SK-N-SH (cell line): ENCODE data around the gene RASA3. TPM values are rescaled to one million over a fixed set of nuclear protein-coding genes. Genes with fewer than 3 reads are reported as not detected.

Experiments used
- CTCF ChIA-PET: fragments of 300-600, 350-600 bp; formaldehyde crosslinking; extraction: SDS; loops from one replicate; lab custom pipeline; 2021; lab: Yijun Ruan, JAX
- POLR2A ChIA-PET: fragments of 350-600 bp; sonication (Branson Sonifier 250); formaldehyde crosslinking; extraction: SDS; loops from one replicate; lab custom pipeline; 2020; ENCODE audit warnings: antibody characterized with exemption, inconsistent platforms; lab: Yijun Ruan, JAX
- DNase-seq: peaks from one replicate; pipeline ENCODE4 v3.0.0; 2012
- H2AFZ ChIP-seq: fragments of 200-600 bp; sonication (generic); 2 replicates; pipeline ENCODE4 v1.8.1; 2016; ENCODE audit warnings: antibody characterized with exemption, mild to moderate bottlenecking, low read depth
- H3F3A ChIP-seq: fragments of 200-600 bp; sonication (generic); replicated peaks from 2 replicates; pipeline ENCODE3; 2016; ENCODE audit warnings: antibody characterized with exemption, mild to moderate bottlenecking; ENCODE audit not compliant: insufficient read depth
- H3K27ac ChIP-seq, 2 experiments: fragments of 200-500 bp in 1 of 2; fragments of 200-600 bp in 1 of 2; sonication (Bioruptor generic) in 1 of 2; sonication (generic), shearing (Covaris generic) in 1 of 2; 2 replicates each; pipeline versions ENCODE4 v1.5.1 to v1.6.1; 2014 to 2016; ENCODE audit warnings: low read depth in 2 of 2, inconsistent platforms in 1 of 2, low read length in 1 of 2, mild to moderate bottlenecking in 1 of 2, mixed read lengths in 1 of 2
- H3K27me3 ChIP-seq: fragments of 200-600 bp; sonication (generic), shearing (Covaris generic); 2 replicates; pipeline ENCODE4 v1.6.1; 2016; ENCODE audit warnings: mixed run types; ENCODE audit not compliant: insufficient read depth
- H3K36me3 ChIP-seq, 2 experiments: fragments of 200-500 bp in 1 of 2; fragments of 200-600 bp in 1 of 2; sonication (Bioruptor generic) in 1 of 2; sonication (generic) in 1 of 2; replicated peaks in 1 of 2; 2 replicates each; pipeline versions ENCODE3 to v1.5.1; 2014 to 2016; ENCODE audit warnings: low read length in 1 of 2, mild to moderate bottlenecking in 1 of 2; ENCODE audit not compliant: insufficient read depth in 2 of 2, control insufficient read depth in 1 of 2
- H3K4me1 ChIP-seq, 2 experiments: fragments of 200-500 bp in 1 of 2; fragments of 200-600 bp in 1 of 2; sonication (Bioruptor generic) in 1 of 2; sonication (generic), shearing (Covaris generic) in 1 of 2; 2 replicates each; pipeline versions ENCODE4 v1.5.1 to v1.6.1; 2014 to 2016; ENCODE audit warnings: low read depth in 1 of 2, low read length in 1 of 2, mixed run types in 1 of 2; ENCODE audit not compliant: insufficient read depth in 2 of 2, control insufficient read depth in 1 of 2
- H3K4me2 ChIP-seq: fragments of 200-600 bp; sonication (generic), shearing (Covaris generic); 2 replicates; pipeline ENCODE4 v1.6.1; 2017; ENCODE audit warnings: mixed run types
- H3K4me3 ChIP-seq, 2 experiments: fragments of 200-500 bp in 1 of 2; fragments of 200-600 bp in 1 of 2; sonication (Bioruptor generic) in 1 of 2; sonication (generic), shearing (Covaris generic) in 1 of 2; 2 replicates each; pipeline versions ENCODE4 v1.5.1 to v1.8.1; 2014 to 2016; ENCODE audit warnings: low read depth in 2 of 2, inconsistent platforms in 1 of 2, low read length in 1 of 2, mild to moderate bottlenecking in 1 of 2, mixed read lengths in 1 of 2, moderate library complexity in 1 of 2
- H3K79me2 ChIP-seq: fragments of 200-600 bp; sonication (generic); 2 replicates; pipeline ENCODE4 v1.8.1; 2017; ENCODE audit warnings: mild to moderate bottlenecking; ENCODE audit not compliant: insufficient read depth
- H3K9ac ChIP-seq: fragments of 200-600 bp; sonication (generic); 2 replicates; pipeline ENCODE4 v1.6.1; 2017; ENCODE audit warnings: mixed run types
- H3K9me2 ChIP-seq: fragments of 200-600 bp; sonication (generic); 2 replicates; pipeline ENCODE4 v1.6.1; 2017; ENCODE audit warnings: mixed run types
- H3K9me3 ChIP-seq: fragments of 200-600 bp; sonication (generic); 2 replicates; pipeline ENCODE4 v1.6.1; 2017; ENCODE audit warnings: mixed run types, mild to moderate bottlenecking, moderate library complexity
- H4K20me1 ChIP-seq: fragments of 200-600 bp; sonication (generic); 2 replicates; pipeline ENCODE4 v1.6.1; 2017; ENCODE audit warnings: mild to moderate bottlenecking, mixed run types; ENCODE audit not compliant: insufficient read depth
- EP300 ChIP-seq, 2 experiments: IDR thresholded peaks; 2 replicates each; pipeline versions ENCODE4 v1.4.0 to v1.6.1; 2012; ENCODE audit warnings: borderline replicate concordance in 1 of 2, low read depth in 1 of 2, low read length in 1 of 2
- FOXJ3 ChIP-seq: sonication (generic); formaldehyde crosslinking; IDR thresholded peaks from 2 replicates; pipeline ENCODE4 v1.5.1; 2020; ENCODE audit warnings: mild to moderate bottlenecking, missing genetic modification reagents
- FOXM1 ChIP-seq: IDR thresholded peaks from 2 replicates; pipeline ENCODE4 v1.4.0; 2012; ENCODE audit warnings: low read depth, mild to moderate bottlenecking
- JUND ChIP-seq: IDR thresholded peaks from 2 replicates; pipeline ENCODE4 v1.4.0; 2012
- MEF2A ChIP-seq: IDR thresholded peaks from 2 replicates; pipeline ENCODE4 v1.4.0; 2012; ENCODE audit warnings: low read depth, borderline replicate concordance
- MXI1 ChIP-seq: IDR thresholded peaks from 2 replicates; pipeline ENCODE4 v1.6.1; 2012; ENCODE audit warnings: mild to moderate bottlenecking, low read depth, low read length, improper control_type of control experiment
- NRF1 ChIP-seq: IDR thresholded peaks from 2 replicates; pipeline ENCODE4 v1.6.1; 2012; ENCODE audit warnings: low read depth, mild to moderate bottlenecking, low read length
- POLR2AphosphoS5 ChIP-seq: IDR thresholded peaks from 2 replicates; pipeline ENCODE4 v1.6.1; 2012; ENCODE audit warnings: low read depth, low read length
- RAD21 ChIP-seq: IDR thresholded peaks from 2 replicates; pipeline ENCODE4 v1.6.1; 2012; ENCODE audit warnings: mild to moderate bottlenecking, low read length
- SIN3A ChIP-seq: IDR thresholded peaks from 2 replicates; pipeline ENCODE4 v1.6.1; 2012; ENCODE audit warnings: low read depth, mild to moderate bottlenecking, low read length, moderate library complexity, borderline replicate concordance
- TAF1 ChIP-seq: IDR thresholded peaks from 2 replicates; pipeline ENCODE4 v1.6.1; 2012; ENCODE audit warnings: low read depth, mild to moderate bottlenecking, low read length, moderate library complexity, borderline replicate concordance
- TEAD4 ChIP-seq: IDR thresholded peaks from 2 replicates; pipeline ENCODE4 v1.4.0; 2012; ENCODE audit warnings: mild to moderate bottlenecking, borderline replicate concordance; ENCODE audit not compliant: insufficient read depth
- YY1 ChIP-seq: IDR thresholded peaks from 2 replicates; pipeline ENCODE4 v1.4.0; 2012; ENCODE audit warnings: low read depth, mild to moderate bottlenecking
- WGBS: methylation state at CpG from one replicate; pipeline ENCODE4 v1.1.6; 2017; ENCODE audit warnings: low lambda C conversion rate; 5-methylcytosine and 5-hydroxymethylcytosine counted together
- polyA plus RNA-seq, 3 experiments: library from polyadenylated mRNA; depleted of rRNA; stranded (reverse); fragments of >200 nt; gene quantifications; 2 replicates each; pipeline ENCODE4 v1.2.3, GENCODE V29; 2012
- TF ChIP-seq, protein P1 (sequence below): IDR thresholded peaks from 2 replicates; pipeline ENCODE4 v1.6.1; 2012; ENCODE audit warnings: mild to moderate bottlenecking, low read depth, low read length, moderate library complexity
- TF ChIP-seq, protein P2 (sequence below): IDR thresholded peaks from 2 replicates; pipeline ENCODE4; 2012
- TF ChIP-seq, protein P3 (sequence below): IDR thresholded peaks from 2 replicates; pipeline ENCODE4 v1.4.0; 2012; ENCODE audit warnings: low read depth, borderline replicate concordance
- TF ChIP-seq, protein P4 (sequence below): fragments of 150-350 bp; IDR thresholded peaks from 2 replicates; pipeline ENCODE4 v1.6.1; 2017; ENCODE audit warnings: antibody characterized with exemption, low read length, low read depth, borderline replicate concordance
- TF ChIP-seq, protein P5 (sequence below): fragments of 200-600 bp; sonication (generic); IDR thresholded peaks from 2 replicates; pipeline ENCODE4 v1.6.1; 2017; ENCODE audit warnings: antibody characterized with exemption, mild to moderate bottlenecking, moderate library complexity

Gene RASA3
- polyA plus RNA-seq, 1 of the 3 experiments (the other 2 are of a cell fraction): 25.1 TPM

DNA sequence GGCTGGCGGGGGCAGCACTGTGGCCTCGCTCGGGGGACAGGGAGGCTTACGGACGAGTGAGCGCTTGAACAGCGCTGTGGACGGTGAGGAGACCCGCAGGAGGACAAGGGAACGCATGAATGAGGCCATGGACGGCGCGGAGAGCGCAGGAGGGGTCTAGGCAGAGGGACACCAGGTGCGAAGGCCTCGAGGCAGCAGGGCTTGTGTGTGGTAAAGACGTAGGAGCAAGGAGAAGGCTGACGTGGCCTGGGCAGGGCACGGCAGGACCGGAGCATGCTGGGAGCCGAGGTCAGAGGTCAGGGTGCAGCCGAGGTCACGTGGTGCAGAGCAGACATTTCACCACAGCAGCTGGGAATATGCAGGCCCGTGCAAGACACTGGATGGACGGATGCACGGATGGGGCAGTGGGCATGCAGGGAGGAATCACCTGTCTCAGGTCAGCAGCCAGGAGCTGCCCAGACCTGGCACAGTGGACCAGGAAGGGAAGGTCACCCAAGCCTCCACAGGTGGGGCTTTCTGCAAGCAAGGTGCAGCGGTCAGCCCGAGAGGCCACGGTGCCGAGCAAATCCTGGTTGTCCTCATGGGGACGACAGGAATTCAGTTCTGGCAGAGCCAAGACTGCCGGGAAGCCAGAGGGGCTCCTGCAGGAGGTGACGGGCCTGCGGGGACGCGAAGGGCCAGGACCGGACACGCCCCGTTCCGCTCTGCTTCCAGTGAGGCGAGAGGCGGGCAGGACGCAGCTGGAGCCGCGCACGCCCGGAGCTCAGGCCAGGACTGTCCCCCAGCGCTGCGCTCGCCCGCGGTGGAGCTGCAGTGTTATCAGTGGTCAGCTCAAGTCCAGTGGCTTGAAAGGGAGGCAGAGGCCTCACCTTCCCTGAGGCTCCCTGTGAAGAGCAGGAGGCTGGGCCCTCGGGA, 72.2 kb downstream of the RASA3 start:
- 92% methylated on average over 41 of the region's 53 CpGs for WGBS
- Histone ChIP-seq H3K4me3 (no peak overlapping the region), H3F3A (peaks cover 23% of the 10 kb centered on the region), H3K27ac (no peak overlapping the region; a peak in 1 of 4 replicates), H3K9me2 (no peaks in the 10 kb centered on the region), H3K27me3 (no peaks in the 10 kb centered on the region), H4K20me1 (0 out of 2 replicates have a peak, but pooled peaks cover under 1% of the 10 kb centered on the region), H3K4me1 (peaks cover 22 to 27% of the 10 kb centered on the region in 2 experiments), H3K79me2 (peaks cover 96% of the 10 kb centered on the region), H3K36me3 (peaks cover 12 to 16% of the 10 kb centered on the region in 2 experiments), H3K9me3 (no peaks in the 10 kb centered on the region), H3K9ac (no peak overlapping the region), H3K4me2 (no peak overlapping the region), H2AFZ (no peak overlapping the region)
- ChIA-PET CTCF (no interaction called here), POLR2A (no interaction called here)
- DNase-seq: no peak
- TF ChIP-seq MEF2A (no peak), EP300 (IDR thresholded peaks at IDR 0.05; ENCODE audit: borderline replicate concordance in 1 of 2, low read depth in 1 of 2, low read length in 1 of 2) (no peak), FOXM1 (no peak), MXI1 (no peak), FOXJ3 (CRISPR knock-in tag) (no peak), YY1 (no peak), TAF1 (no peak), SIN3A (no peak), TEAD4 (no peak), POLR2AphosphoS5 (no peak), JUND (no peak), RAD21 (no peak), NRF1 (no peak)
- TF ChIP-seq, protein P1, sequence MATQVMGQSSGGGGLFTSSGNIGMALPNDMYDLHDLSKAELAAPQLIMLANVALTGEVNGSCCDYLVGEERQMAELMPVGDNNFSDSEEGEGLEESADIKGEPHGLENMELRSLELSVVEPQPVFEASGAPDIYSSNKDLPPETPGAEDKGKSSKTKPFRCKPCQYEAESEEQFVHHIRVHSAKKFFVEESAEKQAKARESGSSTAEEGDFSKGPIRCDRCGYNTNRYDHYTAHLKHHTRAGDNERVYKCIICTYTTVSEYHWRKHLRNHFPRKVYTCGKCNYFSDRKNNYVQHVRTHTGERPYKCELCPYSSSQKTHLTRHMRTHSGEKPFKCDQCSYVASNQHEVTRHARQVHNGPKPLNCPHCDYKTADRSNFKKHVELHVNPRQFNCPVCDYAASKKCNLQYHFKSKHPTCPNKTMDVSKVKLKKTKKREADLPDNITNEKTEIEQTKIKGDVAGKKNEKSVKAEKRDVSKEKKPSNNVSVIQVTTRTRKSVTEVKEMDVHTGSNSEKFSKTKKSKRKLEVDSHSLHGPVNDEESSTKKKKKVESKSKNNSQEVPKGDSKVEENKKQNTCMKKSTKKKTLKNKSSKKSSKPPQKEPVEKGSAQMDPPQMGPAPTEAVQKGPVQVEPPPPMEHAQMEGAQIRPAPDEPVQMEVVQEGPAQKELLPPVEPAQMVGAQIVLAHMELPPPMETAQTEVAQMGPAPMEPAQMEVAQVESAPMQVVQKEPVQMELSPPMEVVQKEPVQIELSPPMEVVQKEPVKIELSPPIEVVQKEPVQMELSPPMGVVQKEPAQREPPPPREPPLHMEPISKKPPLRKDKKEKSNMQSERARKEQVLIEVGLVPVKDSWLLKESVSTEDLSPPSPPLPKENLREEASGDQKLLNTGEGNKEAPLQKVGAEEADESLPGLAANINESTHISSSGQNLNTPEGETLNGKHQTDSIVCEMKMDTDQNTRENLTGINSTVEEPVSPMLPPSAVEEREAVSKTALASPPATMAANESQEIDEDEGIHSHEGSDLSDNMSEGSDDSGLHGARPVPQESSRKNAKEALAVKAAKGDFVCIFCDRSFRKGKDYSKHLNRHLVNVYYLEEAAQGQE: no peak
- TF ChIP-seq, protein P2, sequence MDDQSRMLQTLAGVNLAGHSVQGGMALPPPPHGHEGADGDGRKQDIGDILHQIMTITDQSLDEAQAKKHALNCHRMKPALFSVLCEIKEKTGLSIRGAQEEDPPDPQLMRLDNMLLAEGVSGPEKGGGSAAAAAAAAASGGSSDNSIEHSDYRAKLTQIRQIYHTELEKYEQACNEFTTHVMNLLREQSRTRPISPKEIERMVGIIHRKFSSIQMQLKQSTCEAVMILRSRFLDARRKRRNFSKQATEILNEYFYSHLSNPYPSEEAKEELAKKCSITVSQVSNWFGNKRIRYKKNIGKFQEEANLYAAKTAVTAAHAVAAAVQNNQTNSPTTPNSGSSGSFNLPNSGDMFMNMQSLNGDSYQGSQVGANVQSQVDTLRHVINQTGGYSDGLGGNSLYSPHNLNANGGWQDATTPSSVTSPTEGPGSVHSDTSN: no peak
- TF ChIP-seq, protein P3, sequence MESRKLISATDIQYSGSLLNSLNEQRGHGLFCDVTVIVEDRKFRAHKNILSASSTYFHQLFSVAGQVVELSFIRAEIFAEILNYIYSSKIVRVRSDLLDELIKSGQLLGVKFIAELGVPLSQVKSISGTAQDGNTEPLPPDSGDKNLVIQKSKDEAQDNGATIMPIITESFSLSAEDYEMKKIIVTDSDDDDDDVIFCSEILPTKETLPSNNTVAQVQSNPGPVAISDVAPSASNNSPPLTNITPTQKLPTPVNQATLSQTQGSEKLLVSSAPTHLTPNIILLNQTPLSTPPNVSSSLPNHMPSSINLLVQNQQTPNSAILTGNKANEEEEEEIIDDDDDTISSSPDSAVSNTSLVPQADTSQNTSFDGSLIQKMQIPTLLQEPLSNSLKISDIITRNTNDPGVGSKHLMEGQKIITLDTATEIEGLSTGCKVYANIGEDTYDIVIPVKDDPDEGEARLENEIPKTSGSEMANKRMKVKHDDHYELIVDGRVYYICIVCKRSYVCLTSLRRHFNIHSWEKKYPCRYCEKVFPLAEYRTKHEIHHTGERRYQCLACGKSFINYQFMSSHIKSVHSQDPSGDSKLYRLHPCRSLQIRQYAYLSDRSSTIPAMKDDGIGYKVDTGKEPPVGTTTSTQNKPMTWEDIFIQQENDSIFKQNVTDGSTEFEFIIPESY: no peak
- TF ChIP-seq, protein P4, sequence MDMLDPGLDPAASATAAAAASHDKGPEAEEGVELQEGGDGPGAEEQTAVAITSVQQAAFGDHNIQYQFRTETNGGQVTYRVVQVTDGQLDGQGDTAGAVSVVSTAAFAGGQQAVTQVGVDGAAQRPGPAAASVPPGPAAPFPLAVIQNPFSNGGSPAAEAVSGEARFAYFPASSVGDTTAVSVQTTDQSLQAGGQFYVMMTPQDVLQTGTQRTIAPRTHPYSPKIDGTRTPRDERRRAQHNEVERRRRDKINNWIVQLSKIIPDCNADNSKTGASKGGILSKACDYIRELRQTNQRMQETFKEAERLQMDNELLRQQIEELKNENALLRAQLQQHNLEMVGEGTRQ: no peak
- TF ChIP-seq, protein P5, sequence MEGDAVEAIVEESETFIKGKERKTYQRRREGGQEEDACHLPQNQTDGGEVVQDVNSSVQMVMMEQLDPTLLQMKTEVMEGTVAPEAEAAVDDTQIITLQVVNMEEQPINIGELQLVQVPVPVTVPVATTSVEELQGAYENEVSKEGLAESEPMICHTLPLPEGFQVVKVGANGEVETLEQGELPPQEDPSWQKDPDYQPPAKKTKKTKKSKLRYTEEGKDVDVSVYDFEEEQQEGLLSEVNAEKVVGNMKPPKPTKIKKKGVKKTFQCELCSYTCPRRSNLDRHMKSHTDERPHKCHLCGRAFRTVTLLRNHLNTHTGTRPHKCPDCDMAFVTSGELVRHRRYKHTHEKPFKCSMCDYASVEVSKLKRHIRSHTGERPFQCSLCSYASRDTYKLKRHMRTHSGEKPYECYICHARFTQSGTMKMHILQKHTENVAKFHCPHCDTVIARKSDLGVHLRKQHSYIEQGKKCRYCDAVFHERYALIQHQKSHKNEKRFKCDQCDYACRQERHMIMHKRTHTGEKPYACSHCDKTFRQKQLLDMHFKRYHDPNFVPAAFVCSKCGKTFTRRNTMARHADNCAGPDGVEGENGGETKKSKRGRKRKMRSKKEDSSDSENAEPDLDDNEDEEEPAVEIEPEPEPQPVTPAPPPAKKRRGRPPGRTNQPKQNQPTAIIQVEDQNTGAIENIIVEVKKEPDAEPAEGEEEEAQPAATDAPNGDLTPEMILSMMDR: no peak
- TF ChIP-seq, all 33 proteins: peak for 0
